Body of pancreas (tissue), 4 donors: ENCODE measurements around the gene ZCCHC17.

ENCODE experiments used
- CTCF ChIP-seq, 7 experiments: fragments of 450-650 bp in 4 of 7; fragments of 200-600 bp in 3 of 7; sonication (generic) in 3 of 7; IDR thresholded peaks; one replicate each; pipeline ENCODE4 v1.5.1; 2016 to 2019; ENCODE audit warnings: antibody characterized with exemption in 7 of 7
- POLR2A ChIP-seq, 3 donors: fragments of 450-650 bp; IDR thresholded peaks; one replicate each; pipeline ENCODE4 v1.6.1; 2016; ENCODE audit warnings: antibody characterized with exemption in 3 of 3, mild to moderate bottlenecking in 2 of 3

DNA sequence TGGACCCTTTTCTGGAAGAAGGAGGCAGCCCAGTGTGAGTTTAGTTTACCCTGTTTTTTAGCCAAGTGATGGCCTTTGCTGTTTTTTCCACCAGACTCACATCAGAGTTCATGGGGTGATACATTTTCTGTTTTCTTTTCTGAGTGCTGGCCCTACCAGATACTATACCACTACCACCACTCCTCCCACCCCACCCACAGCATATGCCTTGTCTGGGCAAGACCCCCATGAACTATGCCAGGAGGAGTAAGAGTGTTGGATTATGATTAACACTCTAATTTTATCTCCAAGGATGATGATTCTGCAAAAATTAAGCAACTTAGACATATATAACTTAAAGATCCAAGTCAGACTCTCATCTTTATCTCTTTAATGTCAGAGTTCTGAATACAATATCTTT, 50.0 kb downstream of the ZCCHC17 start:
- TF ChIP-seq POLR2A (IDR thresholded peaks at IDR 0.05) = no peak
- TF ChIP-seq CTCF (IDR thresholded peaks at IDR 0.05) = no peak
